Activated B cell treated with CpG ODN at 0.5 μM for 24 hours (primary cell): Measurements from ENCODE around the gene RXRA. TPM values are rescaled to one million over a fixed set of nuclear protein-coding genes. Genes with fewer than 3 reads are reported as not detected.

Source experiments
- ATAC-seq: fragments of 200-7000 bp; cut with Tn5 transposase; one replicate; pipeline ENCODE4 v1.10.0; 2021; ENCODE audit warnings: low read depth, mild to moderate bottlenecking, moderate library complexity
- CTCF ChIA-PET: fragments of 350-600 bp; sonication (Branson Sonifier 250); formaldehyde crosslinking; loops from one replicate; lab custom pipeline; 2021; ENCODE audit warnings: antibody characterized with exemption; lab: Charles Lee
- POLR2A ChIA-PET: fragments of 350-600 bp; sonication (Branson Sonifier 250); formaldehyde crosslinking; loops from one replicate; lab custom pipeline; 2021; ENCODE audit warnings: antibody characterized with exemption; lab: Charles Lee
- DNase-seq: peaks from one replicate; pipeline ENCODE4 v3.0.0; 2022
- H3K27ac Mint-ChIP-seq: one replicate; pipeline ENCODE4 v1.8.0; 2020; ENCODE audit warnings: mixed read lengths
- H3K27me3 Mint-ChIP-seq: one replicate; pipeline ENCODE4 v1.8.0; 2021; ENCODE audit warnings: mixed read lengths
- H3K36me3 Mint-ChIP-seq: one replicate; pipeline ENCODE4 v1.8.0; 2021; ENCODE audit warnings: low read depth, mixed read lengths
- H3K4me1 Mint-ChIP-seq: one replicate; pipeline ENCODE4 v1.8.0; 2021; ENCODE audit warnings: mixed read lengths
- H3K4me3 Mint-ChIP-seq: one replicate; pipeline ENCODE4 v1.8.0; 2020; ENCODE audit warnings: mild to moderate bottlenecking, mixed read lengths
- H3K9me3 Mint-ChIP-seq: one replicate; pipeline ENCODE4 v1.8.0; 2020; ENCODE audit warnings: mixed read lengths
- CTCF ChIP-seq: fragments of 200-600 bp; IDR thresholded peaks from one replicate; pipeline ENCODE4 v1.8.0; 2022; ENCODE audit warnings: antibody characterized with exemption, mild to moderate bottlenecking
- intact Hi-C: fragments of 100-400 bp; cut with micrococcal nuclease; formaldehyde crosslinking; loops from one replicate; pipeline ENCODE4 v1.15.1; 2024
- total RNA-seq: library from RNA; stranded (reverse); gene quantifications from 2 replicates; pipeline ENCODE4 v1.2.3, GENCODE V29; 2022

RXRA gene
- total RNA-seq, 1 donor from 2014 or later, result 5.0 TPM

GRCh38 chr9:134373269-134373668 is 47.0 kb downstream of the RXRA start:
- no peak overlapping the region for H3K27ac Mint-ChIP-seq
- ATAC-seq (no peak), DNase-seq (no peak)
- no peak for TF ChIP-seq CTCF
- POLR2A ChIA-PET, result no interaction called here
- intact Hi-C loops, result no loop called here
- no peaks in the 10 kb centered on the region for H3K27me3 Mint-ChIP-seq
- no peaks in the 10 kb centered on the region for H3K9me3 Mint-ChIP-seq
- peaks cover 11% of the 10 kb centered on the region for H3K4me1 Mint-ChIP-seq
- H3K4me3 Mint-ChIP-seq, result no peak overlapping the region
- no peaks in the 10 kb centered on the region for H3K36me3 Mint-ChIP-seq
- CTCF ChIA-PET, result no interaction called here

- no peaks in the 10 kb centered on the region for H3K27me3 Mint-ChIP-seq
- ChIA-PET CTCF (no interaction called here), POLR2A (no interaction called here)
- no peak for DNase-seq
- H3K4me1 Mint-ChIP-seq, result peaks cover 11% of the 10 kb centered on the region
- TF ChIP-seq CTCF, result no peak
- no peaks in the 10 kb centered on the region for H3K9me3 Mint-ChIP-seq
- ATAC-seq, result no peak
- intact Hi-C loops, result no loop called here
- no peaks in the 10 kb centered on the region for H3K36me3 Mint-ChIP-seq
- H3K27ac Mint-ChIP-seq, result no peak overlapping the region
- no peak overlapping the region for H3K4me3 Mint-ChIP-seq
These were observed 47.7 kb downstream of the RXRA start for GRCh38 chr9:134373953-134374300.

GRCh38 chr9:134374301-134375010 is 48.2 kb downstream of the RXRA start:
- H3K4me3 Mint-ChIP-seq, result no peak overlapping the region
- H3K36me3 Mint-ChIP-seq, result no peaks in the 10 kb centered on the region
- ChIA-PET POLR2A (no interaction called here), CTCF (no interaction called here)
- H3K4me1 Mint-ChIP-seq, result peaks cover 11% of the 10 kb centered on the region
- DNase-seq, result no peak
- H3K27ac Mint-ChIP-seq, result no peak overlapping the region
- no peak for TF ChIP-seq CTCF
- H3K9me3 Mint-ChIP-seq, result no peaks in the 10 kb centered on the region
- intact Hi-C loops, result no loop called here
- H3K27me3 Mint-ChIP-seq, result no peaks in the 10 kb centered on the region
- no peak for ATAC-seq

GRCh38 chr9:134375011-134375390 is 48.7 kb downstream of the RXRA start:
- no peak overlapping the region for H3K4me3 Mint-ChIP-seq
- no peak for ATAC-seq
- POLR2A ChIA-PET, result no interaction called here
- H3K9me3 Mint-ChIP-seq, result no peaks in the 10 kb centered on the region
- intact Hi-C loops, result no loop called here
- H3K27ac Mint-ChIP-seq, result no peak overlapping the region
- H3K36me3 Mint-ChIP-seq, result no peaks in the 10 kb centered on the region
- no peak for DNase-seq
- CTCF ChIA-PET, result no interaction called here
- H3K4me1 Mint-ChIP-seq, result peaks cover 11% of the 10 kb centered on the region
- TF ChIP-seq CTCF, result no peak
- H3K27me3 Mint-ChIP-seq, result no peaks in the 10 kb centered on the region

GRCh38 chr9:134375430-134376385 is 49.5 kb downstream of the RXRA start:
- Mint-ChIP-seq H3K4me3 (no peak overlapping the region), H3K27ac (no peak overlapping the region), H3K27me3 (no peaks in the 10 kb centered on the region), H3K4me1 (peaks cover 11% of the 10 kb centered on the region), H3K36me3 (no peaks in the 10 kb centered on the region), H3K9me3 (no peaks in the 10 kb centered on the region)
- ATAC-seq, result no peak
- ChIA-PET CTCF (no interaction called here), POLR2A (no interaction called here)
- TF ChIP-seq CTCF, result no peak
- intact Hi-C loops, result no loop called here
- no peak for DNase-seq
